HG02798 (cell line): Measurements from ENCODE around the gene SMCO2.

Experiments
- ATAC-seq: cut with Tn5 transposase; IDR thresholded peaks from one replicate; pipeline ENCODE4 v1.9.1; 2021; ENCODE audit warnings: mild to moderate bottlenecking; ENCODE audit not compliant: unreplicated experiment, poor library complexity

The SMCO2 gene

GRCh38 chr12:27446436-27446835 lies at the start of gene SMCO2:
Gene SMCO2 (plus strand): TSS chr12:27446736. CDS start chr12:27470632, 23,896 bp downstream.
- no peak for ATAC-seq

DNA sequence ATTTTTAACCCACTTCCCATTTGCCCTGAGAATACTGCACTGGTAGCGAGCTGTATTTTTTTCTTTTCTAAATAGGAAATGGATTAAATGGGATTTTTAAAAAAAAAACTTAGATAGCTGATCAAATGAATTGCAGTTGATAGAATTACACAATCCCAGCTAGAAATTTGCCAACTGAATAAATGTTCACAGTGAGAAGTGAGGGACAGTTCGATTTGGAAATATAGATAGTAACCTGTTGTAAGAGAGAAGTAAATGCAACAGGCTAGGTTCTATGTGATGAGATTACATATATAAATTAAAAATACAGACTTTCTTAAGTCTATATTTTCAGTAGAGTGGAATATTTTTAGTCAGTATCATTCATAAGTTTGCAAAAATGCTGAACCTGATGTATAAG lies 48.1 kb upstream of the SMCO2 start:
- ATAC-seq, result no peak

DNA sequence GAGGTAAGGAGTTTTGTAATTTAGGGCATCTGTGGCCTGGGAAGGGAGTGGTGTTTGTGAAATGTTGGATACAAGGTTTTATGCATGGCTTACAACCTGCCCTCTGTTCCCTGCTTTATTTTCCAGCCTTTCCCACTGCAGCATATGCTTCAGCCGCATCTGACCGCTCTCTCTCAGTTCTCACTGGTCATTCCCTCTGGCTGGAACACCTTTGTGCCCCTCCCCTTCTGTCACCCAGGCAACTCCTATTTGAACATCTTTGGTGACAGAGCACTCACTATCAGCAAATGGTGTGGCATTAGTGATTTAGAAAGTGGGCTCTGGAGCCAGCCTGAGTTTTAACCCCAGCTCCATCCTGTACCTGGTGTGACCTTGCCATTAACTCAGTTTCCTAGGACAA lies 47.5 kb upstream of the SMCO2 start:
- no peak for ATAC-seq

DNA sequence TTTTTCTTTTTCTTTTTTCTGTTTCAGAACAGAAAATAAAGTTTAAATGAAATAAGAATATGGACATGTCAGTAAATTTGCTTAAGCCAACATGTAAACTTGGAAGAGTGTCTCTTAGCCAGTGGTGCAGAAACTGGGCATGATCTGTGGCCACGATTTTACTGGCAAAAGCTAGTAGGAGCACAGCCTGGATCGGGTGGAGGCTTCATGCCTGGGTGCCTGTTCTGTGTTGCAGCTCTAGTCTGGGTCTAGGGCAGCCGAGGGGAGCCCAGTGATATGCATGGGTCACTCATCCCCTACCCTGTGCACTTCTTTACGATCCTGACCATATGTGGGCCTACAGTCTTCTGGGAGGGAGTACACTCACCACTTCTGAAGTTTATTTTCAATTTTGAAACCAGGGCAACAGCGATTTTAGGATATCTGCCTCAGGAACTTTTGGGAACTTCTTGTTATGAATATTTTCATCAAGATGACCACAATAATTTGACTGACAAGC lies 45.6 kb upstream of the SMCO2 start:
- ATAC-seq, result no peak

GRCh38 chr12:27412047-27412446 lies 34.5 kb upstream of the SMCO2 start:
- ATAC-seq, result no peak

DNA sequence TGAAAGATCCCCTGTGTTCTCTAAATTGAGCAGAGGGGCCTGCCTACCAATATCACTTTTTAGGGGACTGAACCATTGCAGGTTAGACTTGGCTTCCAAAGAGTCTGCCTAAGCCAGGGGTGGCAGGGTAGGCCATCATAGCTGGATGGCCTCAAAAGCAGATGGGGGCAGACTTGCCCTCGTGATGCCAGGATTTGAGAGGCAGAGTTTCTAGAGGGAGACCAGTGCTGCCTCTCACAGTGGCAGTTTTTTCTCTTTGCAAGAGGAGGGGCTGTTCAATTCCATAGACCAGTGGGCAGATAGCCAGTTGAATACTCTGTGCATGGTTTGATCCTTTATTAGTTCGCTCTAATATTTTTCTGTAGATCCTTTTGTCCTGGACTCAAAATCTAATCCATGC lies 23.8 kb upstream of the SMCO2 start:
- no peak for ATAC-seq

- ATAC-seq, result no peak
Observed at GRCh38 chr12:27424631-27425230, 21.8 kb upstream of the SMCO2 start.

GRCh38 chr12:27425306-27425705 lies 21.2 kb upstream of the SMCO2 start:
- ATAC-seq, result no peak

DNA sequence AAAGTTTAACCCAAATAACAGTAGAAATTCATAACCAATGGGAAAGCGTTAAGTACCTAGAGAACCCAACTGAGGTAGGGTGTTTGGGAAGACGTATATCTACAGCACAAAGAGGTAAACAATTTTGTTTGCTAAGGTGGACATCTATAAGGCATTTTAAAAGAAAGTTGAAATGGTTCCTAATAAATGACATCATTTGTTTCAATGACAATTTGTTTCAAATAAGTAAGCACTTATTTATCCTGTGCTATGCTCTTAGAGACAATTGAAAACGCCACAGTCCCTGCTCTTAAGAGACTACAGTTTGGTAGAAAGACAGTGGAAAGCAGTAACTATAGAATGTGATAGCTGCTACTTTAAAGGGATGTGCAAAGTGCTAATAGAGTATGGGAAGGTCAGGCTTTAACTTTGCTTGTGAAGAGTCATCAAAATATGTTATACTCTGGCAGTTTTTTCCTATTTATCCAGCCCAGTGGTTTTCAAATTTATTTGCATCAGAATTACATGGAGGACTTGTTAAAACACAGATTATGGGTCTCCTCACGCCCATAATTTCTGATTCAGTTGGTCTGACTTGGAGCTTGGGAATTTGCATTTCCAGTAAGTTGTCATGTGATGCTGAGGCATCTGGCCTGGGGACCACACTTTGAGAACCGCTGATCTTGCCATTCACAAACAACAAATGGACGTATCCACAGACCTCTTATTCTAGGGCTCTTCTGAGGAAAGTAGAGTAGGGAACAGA lies 19.6 kb upstream of the SMCO2 start:
- ATAC-seq, result no peak

- ATAC-seq, result no peak
Observed at GRCh38 chr12:27427824-27428223, 18.7 kb upstream of the SMCO2 start.

DNA sequence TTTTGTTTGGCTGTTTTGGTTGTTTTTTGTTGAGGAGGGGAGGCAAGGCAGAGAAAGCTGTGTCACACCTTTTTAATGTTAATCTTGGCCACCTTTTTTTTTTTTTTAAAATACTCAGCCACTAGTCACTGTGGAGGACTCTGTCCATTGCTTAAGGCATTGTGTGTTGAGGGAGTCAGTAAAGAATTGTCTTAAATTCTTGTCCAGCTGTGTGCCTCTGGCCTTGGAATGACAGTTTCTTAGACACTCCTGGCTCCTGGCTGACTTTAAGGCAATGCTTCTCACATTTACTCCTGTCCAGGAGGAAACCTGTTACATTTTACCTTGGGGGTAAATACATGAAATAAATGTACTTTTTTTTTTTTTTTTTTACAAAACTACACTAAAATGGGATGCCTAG lies 18.1 kb upstream of the SMCO2 start:
- ATAC-seq, result no peak

DNA sequence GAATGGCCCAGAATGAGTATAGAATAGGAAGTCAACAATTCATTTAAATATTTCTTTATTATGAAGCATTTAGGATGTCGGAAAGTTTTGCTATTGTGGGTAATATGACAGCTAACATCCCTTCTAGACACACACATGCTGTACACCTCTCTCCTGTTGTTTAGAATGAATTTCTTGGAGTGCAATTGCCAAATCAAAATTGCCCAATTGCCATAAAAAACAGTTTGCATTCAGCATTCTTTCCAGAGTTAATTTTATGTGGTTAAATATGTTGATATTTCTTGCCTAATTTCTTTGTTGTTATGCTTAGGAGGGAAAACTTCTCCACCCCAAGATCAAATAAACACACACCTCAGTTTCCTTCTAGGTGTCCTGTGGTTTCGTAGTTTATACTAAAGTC lies 16.9 kb upstream of the SMCO2 start:
- no peak for ATAC-seq

DNA sequence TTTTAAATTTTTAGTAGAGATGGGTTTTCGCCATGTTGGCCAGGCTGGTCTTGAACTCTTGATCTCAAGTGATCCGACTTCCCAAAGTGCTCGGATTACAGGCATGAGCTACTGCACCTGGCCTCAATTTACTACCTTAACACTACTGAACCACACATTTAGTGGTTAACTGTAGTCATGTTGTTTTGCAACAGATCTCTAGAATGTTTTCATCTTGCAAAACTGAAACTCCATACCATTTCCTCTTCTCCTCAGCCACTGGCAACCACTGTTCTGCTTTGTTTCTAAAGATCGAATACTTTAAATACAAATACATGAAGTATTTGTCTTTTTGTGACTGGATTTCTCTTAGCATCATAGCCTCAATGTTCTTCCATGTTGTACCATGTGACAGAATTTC lies 15.4 kb upstream of the SMCO2 start:
- ATAC-seq, result no peak

DNA sequence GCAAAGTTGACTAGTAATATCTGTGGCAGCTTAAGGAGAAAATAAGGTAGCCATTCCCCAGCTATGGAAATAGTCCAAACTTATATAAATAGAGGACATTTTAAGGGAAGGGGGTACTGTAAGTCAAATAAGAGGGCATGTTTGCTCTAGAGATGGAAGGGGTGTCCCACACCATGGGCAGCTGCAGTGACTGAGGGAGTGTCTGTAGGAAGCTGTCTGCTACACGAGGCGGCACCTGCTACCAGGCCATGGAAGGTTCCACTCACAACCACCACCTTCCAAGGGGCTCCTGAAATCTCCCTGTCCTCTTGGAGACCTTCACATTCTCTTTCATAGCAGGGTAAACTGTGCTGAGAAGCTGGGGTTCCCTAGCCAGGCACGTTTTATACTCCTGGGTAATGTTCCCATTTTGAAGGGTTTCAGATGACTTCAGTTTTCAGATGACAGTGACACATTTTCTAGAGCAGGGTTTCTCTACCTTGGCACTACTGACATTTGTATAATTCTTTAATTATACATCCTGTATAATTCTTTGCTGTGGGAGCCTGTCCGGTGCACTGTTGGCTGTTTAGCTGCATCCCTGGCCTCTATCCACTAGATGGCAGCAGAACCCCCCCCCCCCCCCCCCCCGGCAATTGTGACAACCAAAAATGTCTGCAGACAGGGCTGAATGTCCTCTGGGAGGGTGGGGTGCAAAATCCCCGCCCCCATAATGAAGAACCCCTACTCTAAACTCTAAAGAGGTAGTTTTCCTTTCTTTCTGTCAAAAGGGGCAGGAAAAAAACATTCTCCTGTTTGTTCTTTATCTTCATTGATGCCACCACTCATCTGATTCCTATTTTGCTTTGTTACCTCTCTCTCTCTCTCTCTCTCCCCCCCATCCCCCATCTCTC lies 11.6 kb upstream of the SMCO2 start:
- peak; percentile 55 for ATAC-seq

DNA sequence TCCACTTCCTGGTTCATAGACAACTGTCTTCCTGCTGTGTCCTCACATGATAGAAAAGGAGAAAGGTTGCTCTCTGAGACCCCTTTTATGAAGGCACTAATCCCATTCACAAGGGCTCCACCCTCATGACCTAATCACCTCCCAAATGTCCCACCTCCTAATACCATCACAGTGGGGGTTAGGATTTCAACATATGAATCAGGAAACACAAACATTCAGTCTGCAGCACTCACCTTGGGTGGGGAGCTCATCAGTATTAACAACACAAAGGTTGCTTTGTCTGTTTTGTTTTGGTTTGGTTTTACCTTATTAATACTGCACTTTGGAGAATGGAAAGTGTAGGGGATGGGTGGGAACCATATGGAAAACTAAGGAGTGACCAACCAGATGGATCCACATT lies 10.5 kb upstream of the SMCO2 start:
- no peak for ATAC-seq

DNA sequence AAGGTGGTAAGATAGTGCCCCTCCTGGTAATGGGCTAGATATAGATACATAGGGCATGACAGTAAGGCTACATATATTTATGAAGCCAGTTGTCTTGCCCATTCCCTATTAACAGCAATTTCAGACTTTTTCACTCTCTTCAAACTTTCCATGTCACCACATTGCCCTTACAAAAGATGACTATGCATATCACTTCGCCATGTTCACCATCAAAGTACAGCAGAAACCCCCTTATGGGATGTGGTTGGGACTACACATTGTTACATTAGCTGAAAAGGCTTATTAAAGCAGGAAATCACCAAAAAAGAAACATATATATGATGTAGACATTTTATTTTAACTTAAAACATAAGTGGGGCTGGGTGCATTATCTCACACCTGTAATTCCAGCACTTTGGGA lies 9.8 kb upstream of the SMCO2 start:
- ATAC-seq, result no peak

GRCh38 chr12:27437839-27438238 lies 8.7 kb upstream of the SMCO2 start:
- ATAC-seq, result no peak

DNA sequence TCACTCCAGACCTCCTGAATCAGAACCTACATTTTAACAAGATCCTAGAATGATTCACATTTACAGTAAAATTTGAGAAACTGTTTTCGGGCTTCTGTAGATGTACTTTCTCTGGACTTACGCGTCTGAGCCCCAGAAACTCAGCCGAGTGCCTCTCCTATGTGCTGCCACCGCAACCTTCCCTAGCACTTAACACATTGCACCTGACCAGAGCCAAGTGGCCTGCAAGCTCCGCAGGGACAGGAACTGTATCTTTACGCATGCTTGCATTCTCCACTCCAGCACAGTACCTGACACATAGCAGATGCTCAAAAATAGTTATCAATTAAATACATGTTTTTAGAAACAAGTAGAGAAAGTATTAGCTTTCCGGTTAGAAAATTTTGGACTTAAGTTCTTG lies 1.2 kb downstream of the SMCO2 start:
- no peak for ATAC-seq

DNA sequence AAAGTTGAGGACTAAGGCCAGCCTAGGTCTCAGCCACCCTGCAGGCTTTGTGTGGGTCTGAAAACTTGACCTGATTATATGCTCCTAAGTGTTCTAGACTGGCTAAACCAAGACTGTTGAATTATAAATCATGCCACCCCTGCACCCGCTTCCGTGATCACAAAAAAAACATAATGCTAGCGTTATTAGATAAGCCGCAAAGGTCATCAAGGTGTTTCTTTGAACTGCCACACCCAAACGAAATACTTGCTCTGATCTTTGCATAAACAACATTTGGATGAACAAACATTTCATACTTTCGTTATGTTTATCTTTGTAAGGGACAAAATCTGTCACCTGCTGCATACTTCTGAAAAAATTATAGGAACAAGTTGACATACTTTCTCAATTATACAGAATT lies 2.5 kb downstream of the SMCO2 start:
- ATAC-seq, result no peak

GRCh38 chr12:27449893-27450534 lies 3.5 kb downstream of the SMCO2 start:
- no peak for ATAC-seq
